Measurements from ENCODE around the gene KRTAP5-3.
"Not testable (repeated sequence)": the region's sequence is repeated elsewhere in the genome, so short reads cannot be mapped to it uniquely, and the experiment has no call there.

Gene KRTAP5-3

GRCh38 chr11:1619449-1619848 lies 11.2 kb upstream of the KRTAP5-3 start:
- peak; percentile 63 for DNase-seq (ENCODE audit: low spot score)

DNA sequence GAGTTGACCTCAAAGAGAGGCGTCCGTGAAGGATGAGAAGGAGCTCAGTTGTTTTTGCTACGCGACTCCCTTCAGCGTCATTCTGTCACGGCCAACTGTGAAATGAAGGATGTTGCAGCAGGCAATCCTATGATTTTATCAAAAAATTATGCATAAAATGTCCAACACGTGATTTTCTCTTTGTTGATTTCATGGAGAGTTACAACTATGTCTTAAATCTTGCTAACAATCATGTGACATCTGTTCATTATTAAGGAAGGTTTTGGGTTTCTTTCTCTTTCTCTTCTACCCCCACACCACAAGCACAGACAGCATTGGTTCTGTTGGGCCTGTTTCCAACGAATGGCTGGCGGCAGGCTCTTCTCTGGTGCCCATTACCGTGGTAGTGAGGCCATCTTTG lies 10.0 kb upstream of the KRTAP5-3 start:
- DNase-seq (ENCODE audit: low spot score), result no peak

GRCh38 chr11:1607901-1608300 lies 362 bp downstream of the KRTAP5-3 start:
- not testable (repeated sequence) for DNase-seq (ENCODE audit: low spot score)

DNA sequence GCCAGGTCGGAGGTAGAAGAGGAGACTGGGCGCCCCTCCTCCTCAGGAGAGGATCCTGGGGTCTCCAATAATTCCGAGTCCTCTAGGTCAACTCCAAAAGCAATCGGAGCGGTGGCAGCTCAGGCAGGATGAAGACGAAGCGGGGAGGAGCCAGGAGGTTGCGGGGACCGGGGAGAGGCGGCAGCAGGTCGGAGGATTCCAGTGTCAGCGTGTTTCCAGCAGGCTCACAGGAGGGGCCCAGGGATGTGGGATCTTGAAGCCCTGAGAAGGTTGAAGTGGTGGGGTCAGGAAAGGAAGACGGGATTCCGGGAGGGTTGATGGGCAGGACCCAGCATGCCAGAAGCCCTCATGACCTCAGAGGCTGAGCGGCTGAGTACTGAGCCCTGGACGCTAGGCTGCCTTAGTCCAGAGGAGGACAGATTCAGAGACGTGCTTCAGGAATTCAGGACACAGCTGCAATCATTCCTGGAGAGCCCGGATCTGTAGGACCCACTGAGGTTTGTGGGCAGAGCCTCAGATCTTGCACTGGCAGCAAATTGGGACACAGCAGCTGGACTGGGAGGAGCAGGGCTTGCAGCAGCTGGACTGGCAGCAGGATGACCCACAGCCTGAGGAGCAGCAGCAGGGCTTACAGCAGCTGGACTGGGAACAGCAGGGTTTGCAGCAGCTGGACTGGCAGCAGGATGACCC lies 962 bp downstream of the KRTAP5-3 start:
- DNase-seq (ENCODE audit: low spot score), result not testable (repeated sequence)

DNA sequence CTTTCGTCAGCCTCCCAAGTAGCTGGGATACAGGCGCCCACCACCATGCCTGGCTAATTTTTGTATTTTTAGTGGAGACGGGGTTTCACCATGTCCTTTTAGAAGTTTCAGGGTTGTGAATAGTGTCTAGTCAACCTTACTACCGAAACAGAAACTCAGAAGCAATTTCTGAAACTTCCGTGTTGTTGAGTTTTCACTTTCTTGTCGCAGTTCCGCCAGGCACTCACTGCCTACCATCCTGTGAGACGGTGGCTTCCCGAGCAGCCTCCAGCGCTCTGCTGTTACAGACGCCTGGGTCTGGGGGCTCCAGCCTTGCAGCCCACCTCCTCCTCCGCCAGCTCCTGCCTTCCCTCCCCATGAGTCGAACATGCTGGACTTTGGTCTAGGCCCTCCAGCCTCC lies 2.3 kb downstream of the KRTAP5-3 start:
- not testable (repeated sequence) for DNase-seq (ENCODE audit: low spot score)

- no peak for DNase-seq (ENCODE audit: low spot score)
These were observed 3.6 kb downstream of the KRTAP5-3 start for GRCh38 chr11:1604711-1605110.

DNA sequence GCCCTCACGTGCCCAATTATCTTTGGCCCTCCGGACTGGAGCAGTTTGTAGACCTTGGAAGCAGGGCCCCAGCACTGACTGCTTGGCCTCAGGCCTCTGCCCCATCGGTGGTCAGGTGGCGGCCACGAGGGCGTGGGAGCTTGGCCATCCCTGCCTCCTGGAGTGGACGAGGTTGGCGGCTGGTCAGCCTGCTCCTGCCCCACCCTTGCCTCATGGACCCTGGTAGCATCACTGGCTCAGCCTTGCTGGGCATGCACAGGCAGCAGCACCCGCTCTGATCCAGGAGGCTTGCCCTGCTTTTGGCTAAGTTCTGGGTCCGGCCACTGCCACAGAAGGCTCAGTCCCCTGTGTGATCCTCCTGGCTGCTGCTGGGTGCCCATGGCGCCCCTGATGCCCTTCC lies 4.1 kb downstream of the KRTAP5-3 start:
- no peak for DNase-seq (ENCODE audit: low spot score)

DNA sequence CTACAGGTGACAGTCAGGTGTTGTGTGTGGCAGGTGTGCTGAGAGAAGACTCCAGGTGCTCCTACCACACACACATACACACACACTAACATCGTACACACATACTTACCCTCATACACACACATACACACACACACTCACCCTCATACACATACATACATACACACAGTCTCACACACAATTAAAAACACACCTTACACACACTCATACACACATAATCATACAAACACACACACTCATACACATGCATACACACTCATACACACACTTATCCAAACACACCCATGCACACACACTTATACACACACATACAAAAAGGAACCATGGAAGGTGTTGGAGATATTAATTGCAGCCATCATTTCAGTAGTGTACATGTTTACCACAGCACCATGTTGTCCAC lies 4.6 kb downstream of the KRTAP5-3 start:
- DNase-seq (ENCODE audit: low spot score), result no peak

- DNase-seq (ENCODE audit: low spot score), result not testable (repeated sequence)
These were observed 6.6 kb downstream of the KRTAP5-3 start for GRCh38 chr11:1601663-1602062.

DNA sequence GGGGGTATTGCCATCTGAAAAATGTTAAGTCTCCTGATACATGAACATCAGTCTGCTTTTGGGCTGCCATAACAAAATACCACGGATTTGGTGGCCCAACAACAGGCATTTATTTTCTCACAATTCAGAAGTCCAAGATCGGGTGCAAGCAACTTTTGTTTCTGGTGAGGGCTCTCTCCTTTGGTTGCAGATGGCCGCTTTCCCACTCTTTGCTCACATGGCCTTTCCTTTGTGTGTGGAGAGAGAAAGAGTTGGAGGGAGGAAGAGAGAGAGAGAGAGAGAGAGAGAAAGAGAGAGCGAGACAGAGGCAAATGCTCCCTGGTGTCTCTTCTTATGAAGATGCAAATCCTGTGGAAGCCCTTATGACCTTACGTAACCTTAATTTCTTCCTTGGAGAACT lies 7.6 kb downstream of the KRTAP5-3 start:
- DNase-seq (ENCODE audit: low spot score), result no peak

DNA sequence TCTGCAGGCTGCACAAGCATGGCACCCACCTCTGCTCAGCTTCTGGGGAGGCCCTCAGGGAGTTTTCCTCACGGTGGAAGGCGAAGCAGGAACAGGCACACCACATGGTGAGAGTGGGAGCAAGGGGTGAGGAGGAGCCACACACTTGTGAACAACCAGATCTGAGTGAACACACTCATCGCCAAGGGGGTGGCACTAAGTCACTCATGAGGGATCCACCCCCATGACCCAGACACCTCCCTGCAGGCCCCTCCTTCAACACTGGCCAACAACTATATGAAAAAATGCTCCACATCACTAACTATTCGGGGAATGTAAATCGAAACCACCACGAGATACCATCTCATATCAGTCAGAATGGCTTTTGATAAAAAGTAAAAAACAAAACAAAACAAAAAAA lies 9.4 kb downstream of the KRTAP5-3 start:
- no peak for DNase-seq (ENCODE audit: low spot score)

DNA sequence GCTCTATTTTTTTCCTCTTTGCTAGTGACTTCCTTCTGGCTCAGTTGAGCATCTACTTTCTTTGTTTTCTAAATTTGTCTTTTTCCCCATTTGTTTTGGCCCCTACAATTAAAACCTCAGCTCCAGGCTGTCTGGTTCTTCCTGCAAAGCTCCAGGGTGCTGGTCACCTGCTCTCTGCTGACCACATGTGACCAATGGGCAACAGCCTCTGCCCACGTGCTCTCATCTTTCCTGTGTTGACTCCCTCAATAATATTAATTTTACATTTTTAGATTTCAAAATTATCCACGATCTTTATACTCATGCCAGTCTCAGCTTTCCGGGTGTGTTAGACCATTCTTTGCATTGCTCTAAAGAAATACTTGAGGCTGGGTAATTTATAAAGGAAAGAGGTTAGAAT lies 9.9 kb downstream of the KRTAP5-3 start:
- DNase-seq (ENCODE audit: low spot score), result not testable (repeated sequence)

GRCh38 chr11:1597994-1598380 lies 10.3 kb downstream of the KRTAP5-3 start, which contains the start of gene KRTAP5-2:
TSS of gene KRTAP5-2 (minus strand) at chr11:1598294. CDS start at chr11:1598250, 44 bp downstream.
- no peak for DNase-seq (ENCODE audit: low spot score)

- no peak for DNase-seq (ENCODE audit: low spot score)
These were observed 10.8 kb downstream of the KRTAP5-3 start for GRCh38 chr11:1597331-1597993.

DNA sequence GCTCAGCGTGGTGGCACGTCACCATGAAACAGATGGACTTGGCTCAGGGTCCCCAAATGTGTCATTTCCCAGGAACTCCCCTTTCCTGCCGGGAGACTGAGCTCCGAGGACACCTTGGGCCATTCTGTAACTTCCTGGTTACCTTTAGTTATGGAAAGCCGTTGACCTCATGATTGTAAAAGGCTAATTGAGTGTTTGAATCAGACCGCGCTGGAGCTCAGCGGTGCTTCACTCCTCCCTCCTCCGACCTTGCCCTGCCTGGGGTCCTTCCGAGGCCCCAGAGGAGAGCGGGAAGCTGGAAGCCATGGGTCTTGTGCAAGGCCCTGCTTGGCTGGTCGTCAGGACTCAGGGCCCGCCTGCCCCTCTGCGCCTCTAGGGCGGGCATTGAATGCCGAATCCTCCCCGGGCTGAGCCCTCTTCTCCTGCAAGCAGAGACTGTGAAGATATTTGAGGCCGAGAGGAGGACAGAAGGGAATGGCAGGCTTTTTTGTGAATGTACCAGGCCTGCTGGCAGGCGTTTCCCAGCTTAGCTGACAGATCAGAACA lies 11.6 kb downstream of the KRTAP5-3 start:
- DNase-seq (ENCODE audit: low spot score), result not testable (repeated sequence)

DNA sequence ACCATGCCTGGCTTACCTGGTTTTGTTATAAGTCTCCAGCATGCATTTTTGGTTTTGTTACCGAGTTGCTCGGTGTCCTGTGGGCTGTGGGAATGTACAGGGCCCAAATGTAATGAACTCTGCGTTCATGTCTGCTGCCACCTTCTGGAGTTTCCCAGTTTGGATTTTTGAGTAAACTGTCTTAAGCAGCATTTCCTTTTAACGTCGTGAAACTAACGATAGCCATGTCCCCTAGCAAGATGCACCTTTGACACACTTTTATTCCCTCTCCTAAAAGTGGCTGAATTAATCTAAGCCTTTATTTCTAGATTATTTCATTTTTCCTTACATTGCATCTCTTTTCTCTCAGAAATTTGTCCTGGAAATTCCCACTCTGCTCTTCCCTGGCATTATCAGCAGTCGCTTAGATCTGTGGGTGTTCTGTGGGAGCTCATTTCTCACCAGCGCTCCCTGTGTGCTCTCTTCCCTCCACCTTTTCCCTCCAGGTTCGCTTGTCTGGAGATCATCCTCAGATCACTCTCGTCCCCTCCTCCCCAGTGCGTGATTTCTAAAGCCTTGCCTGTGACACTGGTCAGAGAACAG lies 12.2 kb downstream of the KRTAP5-3 start:
- peak; percentile 11 for DNase-seq (ENCODE audit: low spot score)

GRCh38 chr11:1592628-1593027 lies 15.6 kb downstream of the KRTAP5-3 start:
- DNase-seq (ENCODE audit: low spot score), result no peak

- no peak for DNase-seq (ENCODE audit: low spot score)
These were observed 18.3 kb downstream of the KRTAP5-3 start for GRCh38 chr11:1589996-1590395.

DNA sequence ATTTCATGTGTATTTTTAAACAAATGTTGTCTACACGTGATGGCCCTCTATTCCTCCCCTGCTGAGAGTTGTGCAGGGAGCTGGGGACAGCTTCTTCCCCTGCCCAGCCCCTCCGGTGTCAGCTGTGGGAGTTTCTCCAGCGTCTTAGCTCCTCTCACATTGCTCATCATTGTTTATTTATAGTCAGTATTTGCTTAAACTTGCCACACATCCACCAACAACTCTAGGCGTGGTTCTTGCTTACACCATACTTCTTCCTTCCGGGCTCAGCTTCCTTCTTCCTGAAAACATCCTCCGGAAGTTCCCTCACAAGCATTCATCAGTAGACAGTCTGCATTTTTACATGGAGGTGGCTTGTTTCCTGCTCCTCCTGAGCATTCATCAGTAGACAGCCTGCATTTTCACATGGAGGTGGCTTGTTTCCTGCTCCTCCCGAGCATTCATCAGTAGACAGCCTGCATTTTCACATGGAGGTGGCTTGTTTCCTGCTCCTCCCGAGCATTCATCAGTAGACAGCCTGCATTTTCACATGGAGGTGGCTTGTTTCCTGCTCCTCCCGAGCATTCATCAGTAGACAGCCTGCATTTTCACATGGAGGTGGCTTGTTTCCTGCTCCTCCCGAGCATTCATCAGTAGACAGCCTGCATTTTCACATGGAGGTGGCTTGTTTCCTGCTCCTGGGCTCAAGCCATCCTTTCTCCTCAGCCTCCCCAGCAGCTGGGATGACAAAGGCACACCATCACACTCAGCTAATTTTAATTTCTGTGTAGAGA lies 18.9 kb downstream of the KRTAP5-3 start:
- peak; percentile 90 for DNase-seq (ENCODE audit: low spot score)

DNA sequence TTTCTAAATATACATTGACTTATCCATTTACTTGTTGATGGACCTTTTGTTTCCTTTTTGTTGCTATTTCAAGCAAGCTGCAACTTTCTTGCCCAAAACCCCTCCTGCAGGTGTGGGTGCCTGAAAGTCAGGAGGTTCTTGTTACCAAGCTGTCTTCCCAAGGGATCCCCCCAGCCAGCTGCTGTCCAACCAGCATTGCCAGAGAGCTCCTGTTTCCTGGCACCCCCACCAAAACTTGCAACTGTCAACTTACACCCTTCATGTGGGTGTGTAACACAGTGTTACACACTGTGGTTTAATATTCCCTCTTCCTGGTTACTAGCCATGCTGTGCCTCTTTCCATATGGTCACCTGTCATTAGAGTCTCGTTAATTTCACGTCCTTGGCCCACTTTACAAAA lies 21.6 kb downstream of the KRTAP5-3 start:
- DNase-seq (ENCODE audit: low spot score), result no peak

DNA sequence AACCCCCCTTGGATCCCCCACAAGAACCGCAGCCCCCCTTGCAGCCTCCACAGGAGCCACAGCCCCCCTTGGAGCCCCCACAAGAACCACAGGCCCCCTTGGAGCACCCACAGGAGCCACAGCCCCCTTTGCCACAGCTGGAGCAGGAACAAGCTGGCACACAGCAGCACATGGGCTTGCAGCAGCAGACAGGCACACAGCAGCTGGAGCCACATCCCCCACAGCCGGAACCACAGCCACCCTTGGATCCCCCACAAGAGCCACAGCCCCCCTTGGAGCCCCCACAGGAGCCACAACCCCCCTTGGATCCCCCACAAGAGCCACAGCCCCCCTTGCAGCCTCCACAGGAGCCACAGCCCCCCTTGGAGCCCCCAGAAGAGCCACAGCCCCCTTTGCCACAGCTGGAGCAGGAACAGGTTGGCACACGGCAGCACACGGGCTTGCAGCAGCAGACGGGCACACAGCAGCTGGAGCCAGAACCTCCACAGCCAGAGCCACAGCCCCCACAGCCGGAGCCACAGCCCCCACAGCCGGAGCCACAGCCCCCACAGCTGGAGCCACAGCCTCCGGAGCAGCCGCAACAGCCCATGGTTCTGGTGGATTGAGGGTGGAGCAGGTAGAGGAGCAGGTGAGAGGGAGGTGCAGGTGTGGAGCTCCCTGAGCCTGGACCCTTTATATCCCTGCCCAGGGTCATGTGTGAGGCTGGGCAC lies 23.4 kb downstream of the KRTAP5-3 start, which contains the start of gene KRTAP5-1:
Gene KRTAP5-1 (minus strand): TSS at position 623 of the 710 bp plus-strand sequence. CDS start 34 bp downstream, at position 589.
- DNase-seq (ENCODE audit: low spot score), result not testable (repeated sequence)
